Measurements from ENCODE around the gene CDK2AP2. TPM values are rescaled to one million over a fixed set of nuclear protein-coding genes. Genes with fewer than 3 reads are reported as not detected.
A peak's percentile ranks its signal among the peaks of the same experiment; 100 is the strongest.

Gene CDK2AP2
- total RNA-seq, 4 donors from 2014 or later = 16.7 to 44.6 (median 30.9) TPM

DNA sequence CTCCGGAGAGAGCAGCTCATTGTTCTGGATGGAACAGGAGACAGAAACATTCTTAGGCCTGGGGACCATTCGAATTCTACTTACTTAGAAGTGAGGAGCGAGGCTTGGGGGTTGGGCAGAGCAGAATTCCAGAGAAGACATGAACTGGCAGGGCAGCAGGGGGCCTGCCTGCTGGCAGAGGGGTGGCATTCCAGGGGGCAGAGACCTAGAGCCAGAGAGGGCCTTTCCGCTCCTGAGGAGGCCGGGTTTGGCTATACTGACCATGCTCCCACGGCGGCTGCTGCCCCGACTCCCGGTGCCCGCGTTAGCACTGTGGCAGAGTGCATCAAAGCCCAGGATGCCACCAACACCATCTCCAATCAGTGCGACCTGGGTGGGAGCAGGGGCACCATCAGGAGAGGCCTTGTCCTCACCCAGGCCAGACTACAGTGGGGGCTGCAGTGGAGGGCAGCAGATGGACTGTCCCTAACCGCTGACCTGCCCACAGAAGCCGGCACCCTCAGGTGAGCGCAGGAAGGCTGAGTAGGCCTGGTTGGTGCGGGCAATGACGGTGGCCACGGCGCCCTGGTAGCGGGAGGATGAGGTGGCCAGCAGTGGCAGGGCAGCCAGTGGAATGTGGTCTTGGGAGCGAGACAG lies 10.2 kb downstream of the CDK2AP2 start:
- DNase-seq (ENCODE audit: low spot score in 2 of 2) = peak in 1 of 2 donors; percentile 74
- Histone ChIP-seq H3K27me3 (no peaks in the 10 kb centered on the region), H3K27ac (no peak overlapping the region), H3K36me3 (peaks cover 53% of the 10 kb centered on the region), H3K4me1 (no peaks in the 10 kb centered on the region), H3K4me3 (no peak overlapping the region), H3K9me3 (no peaks in the 10 kb centered on the region)
- TF ChIP-seq, protein P1, sequence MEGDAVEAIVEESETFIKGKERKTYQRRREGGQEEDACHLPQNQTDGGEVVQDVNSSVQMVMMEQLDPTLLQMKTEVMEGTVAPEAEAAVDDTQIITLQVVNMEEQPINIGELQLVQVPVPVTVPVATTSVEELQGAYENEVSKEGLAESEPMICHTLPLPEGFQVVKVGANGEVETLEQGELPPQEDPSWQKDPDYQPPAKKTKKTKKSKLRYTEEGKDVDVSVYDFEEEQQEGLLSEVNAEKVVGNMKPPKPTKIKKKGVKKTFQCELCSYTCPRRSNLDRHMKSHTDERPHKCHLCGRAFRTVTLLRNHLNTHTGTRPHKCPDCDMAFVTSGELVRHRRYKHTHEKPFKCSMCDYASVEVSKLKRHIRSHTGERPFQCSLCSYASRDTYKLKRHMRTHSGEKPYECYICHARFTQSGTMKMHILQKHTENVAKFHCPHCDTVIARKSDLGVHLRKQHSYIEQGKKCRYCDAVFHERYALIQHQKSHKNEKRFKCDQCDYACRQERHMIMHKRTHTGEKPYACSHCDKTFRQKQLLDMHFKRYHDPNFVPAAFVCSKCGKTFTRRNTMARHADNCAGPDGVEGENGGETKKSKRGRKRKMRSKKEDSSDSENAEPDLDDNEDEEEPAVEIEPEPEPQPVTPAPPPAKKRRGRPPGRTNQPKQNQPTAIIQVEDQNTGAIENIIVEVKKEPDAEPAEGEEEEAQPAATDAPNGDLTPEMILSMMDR (IDR thresholded peaks at IDR 0.05) = no peak
- TF ChIP-seq POLR2AphosphoS5 (IDR thresholded peaks at IDR 0.05) = no peak
- no peak for TF ChIP-seq EP300 (IDR thresholded peaks at IDR 0.05)
- TF ChIP-seq POLR2A (IDR thresholded peaks at IDR 0.05) = no peak
- 92% methylated on average over 10 of the region's 21 CpGs for WGBS

DNA sequence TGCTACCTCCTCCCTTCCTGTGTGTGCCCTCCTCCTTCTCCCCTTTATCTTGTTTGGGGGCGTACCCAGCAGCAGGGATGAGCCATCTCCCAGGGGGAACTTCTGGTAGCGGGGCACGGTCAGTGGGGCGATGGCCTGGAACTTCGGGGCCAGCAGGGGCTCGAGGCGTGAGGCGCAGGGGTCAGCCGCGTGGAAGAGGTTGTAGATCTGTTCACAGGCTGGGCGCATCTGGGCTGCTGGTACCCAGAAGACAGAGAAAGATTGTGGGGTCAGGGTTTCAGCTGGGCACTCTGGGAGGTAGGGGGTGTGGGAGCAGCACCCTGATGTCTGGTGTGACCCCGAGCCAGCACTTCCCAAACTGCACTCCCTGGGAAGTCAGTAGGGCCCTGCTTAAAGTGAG lies 11.8 kb downstream of the CDK2AP2 start:
- WGBS = 94% methylated on average over 10 of the region's 12 CpGs
- Histone ChIP-seq H3K27me3 (no peaks in the 10 kb centered on the region), H3K36me3 (peaks cover 69% of the 10 kb centered on the region), H3K27ac (no peak overlapping the region), H3K4me3 (no peak overlapping the region), H3K4me1 (no peaks in the 10 kb centered on the region), H3K9me3 (no peaks in the 10 kb centered on the region)
- TF ChIP-seq POLR2A (IDR thresholded peaks at IDR 0.05) (no peak), EP300 (IDR thresholded peaks at IDR 0.05) (no peak), POLR2AphosphoS5 (IDR thresholded peaks at IDR 0.05) (no peak)
- TF ChIP-seq, protein P1 (IDR thresholded peaks at IDR 0.05) = no peak
- no peak for DNase-seq (ENCODE audit: low spot score in 2 of 2)

DNA sequence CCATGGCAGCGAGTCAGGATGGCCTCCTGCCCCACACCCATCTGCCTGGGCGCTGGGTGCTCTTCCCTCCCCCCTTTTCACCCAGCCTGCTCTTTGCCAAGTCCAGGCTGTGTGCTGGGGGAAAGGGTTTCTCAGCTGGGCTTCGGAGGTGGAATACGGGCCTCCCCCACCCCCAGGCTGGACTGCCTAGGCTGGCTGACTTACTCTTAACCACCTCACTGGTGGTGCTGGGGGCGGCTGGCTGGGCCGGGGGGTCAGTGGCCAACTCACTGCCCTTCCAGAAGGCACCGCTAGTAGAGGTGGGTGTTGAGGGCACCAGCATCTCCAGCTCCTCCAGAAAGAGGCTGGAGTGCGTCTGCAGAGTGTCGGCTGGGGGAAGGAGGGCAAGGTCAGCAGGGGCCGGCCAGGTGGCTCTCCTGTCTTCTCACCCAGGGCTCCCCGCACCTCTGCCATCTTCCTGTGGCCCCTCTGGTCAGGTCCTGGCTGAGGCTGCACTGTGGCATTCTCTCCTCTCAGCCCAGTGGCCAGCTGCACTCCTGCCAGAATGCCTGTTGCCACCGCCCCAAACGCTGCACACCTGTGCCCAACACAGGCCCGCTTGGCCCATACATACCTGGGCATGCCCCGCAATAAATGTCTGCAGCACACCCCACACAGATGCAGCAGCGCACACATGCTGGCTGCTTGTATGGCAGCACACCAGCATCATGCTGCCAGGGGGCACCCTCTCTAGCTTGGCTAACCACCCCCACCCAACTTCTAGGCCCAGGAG lies 12.5 kb downstream of the CDK2AP2 start:
- no peak for DNase-seq (ENCODE audit: low spot score in 2 of 2)
- H3K36me3 ChIP-seq = peaks cover 76% of the 10 kb centered on the region
- WGBS = 97% methylated on average over 5 of the region's 16 CpGs
- no peak overlapping the region for H3K4me3 ChIP-seq
- H3K9me3 ChIP-seq = no peaks in the 10 kb centered on the region
- no peak overlapping the region for H3K27ac ChIP-seq
- TF ChIP-seq, protein P1 (IDR thresholded peaks at IDR 0.05) = no peak
- TF ChIP-seq EP300 (IDR thresholded peaks at IDR 0.05) (no peak), POLR2AphosphoS5 (IDR thresholded peaks at IDR 0.05) (no peak), POLR2A (IDR thresholded peaks at IDR 0.05) (no peak)
- no peaks in the 10 kb centered on the region for H3K27me3 ChIP-seq
- H3K4me1 ChIP-seq = no peaks in the 10 kb centered on the region

DNA sequence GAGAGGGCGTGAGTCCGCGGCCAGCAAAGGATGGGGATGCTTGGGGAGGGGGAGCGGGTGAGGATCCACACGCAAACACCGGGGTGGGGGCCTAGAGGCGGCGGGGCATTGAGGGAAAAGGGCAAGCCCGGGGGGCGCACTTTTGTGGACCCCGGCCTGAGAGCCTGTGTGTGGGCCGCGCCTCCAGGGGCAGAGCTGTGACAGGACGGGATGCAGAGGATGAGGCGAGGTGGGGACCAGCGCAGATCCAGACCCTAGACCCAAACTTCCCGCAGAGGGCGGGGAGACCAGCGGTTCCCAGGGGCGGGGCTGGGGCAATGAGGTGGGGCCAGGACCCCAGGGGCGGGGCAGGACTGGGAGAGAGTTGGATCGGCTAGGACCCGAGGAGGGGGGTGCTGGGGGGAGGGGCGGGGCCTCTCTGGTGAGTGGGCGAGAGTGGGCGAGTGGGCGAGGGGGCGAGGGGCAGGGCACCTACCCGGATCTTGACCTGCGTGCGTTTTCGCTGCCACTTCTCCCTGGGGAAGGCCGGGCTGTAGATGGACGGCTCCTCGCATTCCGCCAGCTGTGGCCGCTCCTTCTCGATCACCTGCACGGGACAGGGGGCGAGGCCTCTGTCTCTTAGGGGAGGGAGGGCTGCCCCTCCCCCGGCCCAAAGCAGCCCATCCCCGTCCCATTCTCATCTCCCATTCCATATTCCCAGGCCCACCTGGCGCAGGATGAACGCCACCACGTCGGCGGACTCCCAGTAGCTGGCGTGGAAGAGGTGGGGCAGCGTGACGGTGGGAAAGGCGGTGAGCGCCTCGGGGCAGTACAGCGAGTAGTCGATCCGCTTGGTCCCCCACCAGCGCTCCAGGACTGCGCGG lies 13.4 kb downstream of the CDK2AP2 start:
- H3K36me3 ChIP-seq = peaks cover 84% of the 10 kb centered on the region
- DNase-seq (ENCODE audit: low spot score in 2 of 2) = no peak
- H3K4me3 ChIP-seq = no peak overlapping the region
- no peak overlapping the region for H3K27ac ChIP-seq
- H3K4me1 ChIP-seq = no peaks in the 10 kb centered on the region
- 93% methylated on average over 49 of the region's 59 CpGs for WGBS
- no peak for TF ChIP-seq EP300 (IDR thresholded peaks at IDR 0.05)
- TF ChIP-seq POLR2AphosphoS5 (IDR thresholded peaks at IDR 0.05) = no peak
- no peak for TF ChIP-seq POLR2A (IDR thresholded peaks at IDR 0.05)
- H3K27me3 ChIP-seq = no peaks in the 10 kb centered on the region
- H3K9me3 ChIP-seq = no peaks in the 10 kb centered on the region

DNA sequence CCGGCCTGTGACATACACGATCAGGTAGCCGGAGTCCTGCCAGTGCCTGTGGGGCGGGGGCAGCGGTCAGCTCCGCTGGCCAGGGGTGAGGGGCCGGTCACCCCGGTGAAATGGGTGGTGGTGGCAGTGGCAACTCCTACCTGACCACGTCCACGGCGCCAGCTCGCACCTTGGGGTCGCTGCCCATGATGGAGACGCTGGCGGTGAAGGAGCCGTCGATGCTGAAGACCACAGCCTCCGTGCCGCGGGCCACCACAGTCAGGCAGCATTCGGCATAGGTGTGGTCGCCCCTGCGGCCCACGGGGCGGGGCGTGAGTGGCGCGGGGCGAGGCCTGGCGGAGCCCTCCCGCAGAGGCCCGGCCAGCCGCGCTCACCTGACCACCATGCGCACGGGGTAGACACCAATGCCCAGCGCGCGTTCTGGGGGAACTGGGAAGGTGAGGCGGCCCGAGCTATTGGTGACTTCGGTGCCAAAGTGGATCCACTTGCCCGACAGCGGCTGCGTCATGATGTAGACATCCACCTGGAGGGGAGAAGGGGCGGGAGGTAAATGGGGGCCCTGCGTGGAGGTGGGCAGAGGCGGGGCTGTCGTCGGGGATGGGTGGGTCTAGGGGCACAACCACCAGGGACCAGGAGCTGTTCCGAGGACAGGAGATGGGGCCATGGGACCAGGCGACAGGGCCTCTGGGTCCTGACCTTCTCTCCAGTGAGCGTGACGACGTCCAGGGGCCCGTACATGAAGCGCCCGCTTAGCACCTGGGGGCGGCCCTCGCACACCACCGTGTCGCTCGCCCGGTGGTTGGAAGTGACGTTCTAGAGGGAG lies 14.2 kb downstream of the CDK2AP2 start:
- H3K36me3 ChIP-seq = peaks cover 91% of the 10 kb centered on the region
- TF ChIP-seq POLR2AphosphoS5 (IDR thresholded peaks at IDR 0.05) (no peak), POLR2A (IDR thresholded peaks at IDR 0.05) (no peak), EP300 (IDR thresholded peaks at IDR 0.05) (no peak)
- TF ChIP-seq, protein P1 (IDR thresholded peaks at IDR 0.05) = no peak
- WGBS = 96% methylated on average over 62 of the region's 65 CpGs
- H3K4me3 ChIP-seq = no peak overlapping the region
- no peaks in the 10 kb centered on the region for H3K9me3 ChIP-seq
- H3K27ac ChIP-seq = no peak overlapping the region
- no peaks in the 10 kb centered on the region for H3K27me3 ChIP-seq
- DNase-seq (ENCODE audit: low spot score in 2 of 2) = peak in 1 of 2 donors; percentile 78
- no peaks in the 10 kb centered on the region for H3K4me1 ChIP-seq

Measured in suprapubic skin (tissue), 4 donors.